ENCODE measurements around the gene PIP5K1A.

The PIP5K1A gene

GRCh38 chr1:151281225-151281968 is 83.0 kb downstream of the PIP5K1A start:
- H3K27ac ChIP-seq, result peak overlapping the region; percentile 100
- H3K27me3 ChIP-seq (ENCODE audit: insufficient read depth, low read depth, severe bottlenecking), result no peaks in the 10 kb centered on the region
- no peaks in the 10 kb centered on the region for H3K9me3 ChIP-seq (ENCODE audit: severe bottlenecking)
- DNase-seq, result peak; percentile 100
- peaks cover 40% of the 10 kb centered on the region for H3K36me3 ChIP-seq
- H3K4me3 ChIP-seq (ENCODE audit: low read depth, low read length), result peak overlapping the region; percentile 67
- peak; percentile 39 for TF ChIP-seq CTCF (IDR thresholded peaks at IDR 0.05; ENCODE audit: low read depth, low read length)

- H3K9me3 ChIP-seq (ENCODE audit: severe bottlenecking), result no peaks in the 10 kb centered on the region
These were observed 83.9 kb downstream of the PIP5K1A start, which contains the start of gene ZNF687 for GRCh38 chr1:151281969-151282882. ZNF687 (plus strand) TSS chr1:151282299; CDS start chr1:151286292, 3,993 bp downstream.

GRCh38 chr1:151282883-151283725 is 84.8 kb downstream of the PIP5K1A start:
- peak overlapping the region; percentile 100 for H3K27ac ChIP-seq
- TF ChIP-seq CTCF (IDR thresholded peaks at IDR 0.05; ENCODE audit: low read depth, low read length), result 0 out of 2 replicates have a peak, but pooled peaks have one; percentile 11
- peaks cover 57% of the 10 kb centered on the region for H3K36me3 ChIP-seq
- H3K27me3 ChIP-seq (ENCODE audit: insufficient read depth, low read depth, severe bottlenecking), result no peaks in the 10 kb centered on the region
- H3K4me3 ChIP-seq (ENCODE audit: low read depth, low read length), result peak overlapping the region; percentile 67
- H3K9me3 ChIP-seq (ENCODE audit: severe bottlenecking), result no peaks in the 10 kb centered on the region
- DNase-seq, result peak; percentile 98

More at GRCh38 chr1:151281969-151282882, 83.9 kb downstream of the PIP5K1A start, which contains the start of gene ZNF687:
- TF ChIP-seq CTCF (IDR thresholded peaks at IDR 0.05; ENCODE audit: low read depth, low read length), result no peak
- H3K27ac ChIP-seq, result peak within 1 kb of the TSS; percentile 100
- peak within 1 kb of the TSS; percentile 67 for H3K4me3 ChIP-seq (ENCODE audit: low read depth, low read length)
- no peaks in the 10 kb centered on the region for H3K27me3 ChIP-seq (ENCODE audit: insufficient read depth, low read depth, severe bottlenecking)
- H3K36me3 ChIP-seq, result peaks cover 49% of the 10 kb centered on the region
- DNase-seq, result peak; percentile 100

- Histone ChIP-seq H3K27ac (peak overlapping the region; percentile 100), H3K36me3 (peaks cover 67% of the 10 kb centered on the region), H3K4me3 (ENCODE audit: low read depth, low read length) (peak overlapping the region; percentile 67), H3K27me3 (ENCODE audit: insufficient read depth, low read depth, severe bottlenecking) (no peaks in the 10 kb centered on the region), H3K9me3 (ENCODE audit: severe bottlenecking) (no peaks in the 10 kb centered on the region)
- peak; percentile 63 for DNase-seq
- no peak for TF ChIP-seq CTCF (IDR thresholded peaks at IDR 0.05; ENCODE audit: low read depth, low read length)
These were observed 85.7 kb downstream of the PIP5K1A start for GRCh38 chr1:151284013-151284577.

Measured in WERI-Rb-1 (cell line).